Mammary epithelial cell (primary cell): ENCODE measurements around the gene NEDD8.

ENCODE experiments used
- CTCF ChIP-seq, 2 donors: IDR thresholded peaks in 1 of 2; conservative IDR thresholded peaks in 1 of 2; 2 replicates each; pipeline ENCODE4 v1.5.1; 2011 to 2012; ENCODE audit warnings: inconsistent platforms in 2 of 2, low read length in 2 of 2, mild to moderate bottlenecking in 2 of 2, control low read depth in 1 of 2, low read depth in 1 of 2; ENCODE audit not compliant: insufficient read depth in 1 of 2; ENCODE audit errors: extremely low read depth in 1 of 2
- EZH2 ChIP-seq: IDR thresholded peaks from 2 replicates; pipeline ENCODE4 v1.6.1; 2012; ENCODE audit warnings: low read length, inconsistent platforms, borderline replicate concordance

- no peak for TF ChIP-seq CTCF (conservative IDR thresholded peaks at IDR 0.05 in 1 of 2, IDR thresholded peaks at IDR 0.05 in 1 of 2; ENCODE audit: extremely low read depth in 1 of 2, insufficient read depth in 1 of 2, low read depth in 1 of 2, low read length in 2 of 2)
- TF ChIP-seq EZH2 = no peak
Measured at GRCh38 chr14:24253936-24254335, 21.8 kb upstream of the NEDD8 start.
